PFSK-1 (cell line): Measurements from ENCODE around the gene BICD2.

ENCODE experiments used
- FOXP2 ChIP-seq: optimal IDR thresholded peaks from 2 replicates; pipeline ENCODE3; 2011; ENCODE audit warnings: borderline replicate concordance, control low read depth, inconsistent platforms; ENCODE audit not compliant: insufficient read depth; ENCODE audit errors: extremely low read length, extremely low read depth
- POLR2AphosphoS5 ChIP-seq: IDR thresholded peaks from 2 replicates; pipeline ENCODE4 v1.6.1; 2012; ENCODE audit warnings: low read depth, mild to moderate bottlenecking, control low read depth, low read length, moderate library complexity
- SIN3A ChIP-seq: IDR thresholded peaks from 2 replicates; pipeline ENCODE4 v1.6.1; 2012; ENCODE audit warnings: mild to moderate bottlenecking, low read length, moderate library complexity, borderline replicate concordance; ENCODE audit not compliant: insufficient read depth
- TAF1 ChIP-seq: IDR thresholded peaks from 2 replicates; pipeline ENCODE4 v1.6.1; 2012; ENCODE audit warnings: low read length, control low read depth, borderline replicate concordance; ENCODE audit not compliant: insufficient read depth
- TF ChIP-seq, protein P1 (sequence below), 2 experiments: IDR thresholded peaks; 2 replicates each; pipeline versions ENCODE4 v1.6.1 to v1.8.0; 2011 to 2012; ENCODE audit warnings: low read depth in 2 of 2, low read length in 2 of 2, control low read depth in 1 of 2, inconsistent platforms in 1 of 2, mild to moderate bottlenecking in 1 of 2, moderate library complexity in 1 of 2; ENCODE audit not compliant: insufficient read depth in 1 of 2

Gene BICD2

DNA sequence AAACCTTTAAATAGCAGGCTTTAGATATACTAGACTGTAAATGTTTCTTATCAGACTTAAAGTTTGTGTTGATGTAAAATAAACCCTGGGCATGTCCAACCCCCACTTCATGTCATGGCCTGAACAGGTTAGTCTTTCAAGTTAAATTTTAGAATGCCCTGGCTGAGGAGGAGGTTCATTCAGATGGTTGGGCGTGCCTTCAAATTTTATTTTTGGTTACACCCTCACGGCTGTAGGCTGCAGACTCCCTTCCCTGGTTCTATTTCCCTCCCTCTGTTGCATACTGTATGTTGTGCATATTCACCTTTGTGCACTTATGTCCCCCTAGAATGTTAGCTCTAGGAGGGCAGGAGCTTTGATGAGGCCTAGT lies 5.3 kb upstream of the BICD2 start:
- TF ChIP-seq POLR2AphosphoS5 (no peak), FOXP2 (no peak), TAF1 (no peak), SIN3A (no peak)
- TF ChIP-seq, protein P1, sequence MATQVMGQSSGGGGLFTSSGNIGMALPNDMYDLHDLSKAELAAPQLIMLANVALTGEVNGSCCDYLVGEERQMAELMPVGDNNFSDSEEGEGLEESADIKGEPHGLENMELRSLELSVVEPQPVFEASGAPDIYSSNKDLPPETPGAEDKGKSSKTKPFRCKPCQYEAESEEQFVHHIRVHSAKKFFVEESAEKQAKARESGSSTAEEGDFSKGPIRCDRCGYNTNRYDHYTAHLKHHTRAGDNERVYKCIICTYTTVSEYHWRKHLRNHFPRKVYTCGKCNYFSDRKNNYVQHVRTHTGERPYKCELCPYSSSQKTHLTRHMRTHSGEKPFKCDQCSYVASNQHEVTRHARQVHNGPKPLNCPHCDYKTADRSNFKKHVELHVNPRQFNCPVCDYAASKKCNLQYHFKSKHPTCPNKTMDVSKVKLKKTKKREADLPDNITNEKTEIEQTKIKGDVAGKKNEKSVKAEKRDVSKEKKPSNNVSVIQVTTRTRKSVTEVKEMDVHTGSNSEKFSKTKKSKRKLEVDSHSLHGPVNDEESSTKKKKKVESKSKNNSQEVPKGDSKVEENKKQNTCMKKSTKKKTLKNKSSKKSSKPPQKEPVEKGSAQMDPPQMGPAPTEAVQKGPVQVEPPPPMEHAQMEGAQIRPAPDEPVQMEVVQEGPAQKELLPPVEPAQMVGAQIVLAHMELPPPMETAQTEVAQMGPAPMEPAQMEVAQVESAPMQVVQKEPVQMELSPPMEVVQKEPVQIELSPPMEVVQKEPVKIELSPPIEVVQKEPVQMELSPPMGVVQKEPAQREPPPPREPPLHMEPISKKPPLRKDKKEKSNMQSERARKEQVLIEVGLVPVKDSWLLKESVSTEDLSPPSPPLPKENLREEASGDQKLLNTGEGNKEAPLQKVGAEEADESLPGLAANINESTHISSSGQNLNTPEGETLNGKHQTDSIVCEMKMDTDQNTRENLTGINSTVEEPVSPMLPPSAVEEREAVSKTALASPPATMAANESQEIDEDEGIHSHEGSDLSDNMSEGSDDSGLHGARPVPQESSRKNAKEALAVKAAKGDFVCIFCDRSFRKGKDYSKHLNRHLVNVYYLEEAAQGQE (IDR thresholded peaks at IDR 0.05; ENCODE audit: insufficient read depth in 1 of 2, low read depth in 2 of 2, low read length in 2 of 2) = no peak

DNA sequence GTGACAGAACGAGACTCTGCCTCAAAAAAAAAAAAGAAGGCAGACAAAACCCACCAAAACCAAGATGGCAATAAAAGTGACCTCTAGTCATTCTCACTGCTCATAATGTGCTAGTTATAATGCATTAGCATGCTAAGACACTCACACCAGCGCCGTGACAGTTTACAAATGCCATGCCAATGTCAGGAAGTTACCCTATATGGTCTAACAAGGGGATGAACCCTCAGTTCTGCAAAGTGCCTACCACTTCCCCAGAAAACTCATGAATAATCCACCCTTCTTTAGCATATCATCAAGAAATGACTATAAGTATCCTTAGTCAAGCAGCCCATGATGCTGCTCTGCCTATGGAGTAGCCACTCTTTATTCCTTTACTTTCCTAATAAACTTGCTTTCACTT lies 4.7 kb upstream of the BICD2 start:
- no peak for TF ChIP-seq TAF1
- TF ChIP-seq, protein P1 (IDR thresholded peaks at IDR 0.05; ENCODE audit: insufficient read depth in 1 of 2, low read depth in 2 of 2, low read length in 2 of 2) = no peak
- TF ChIP-seq FOXP2 = no peak
- TF ChIP-seq POLR2AphosphoS5 = no peak
- no peak for TF ChIP-seq SIN3A

DNA sequence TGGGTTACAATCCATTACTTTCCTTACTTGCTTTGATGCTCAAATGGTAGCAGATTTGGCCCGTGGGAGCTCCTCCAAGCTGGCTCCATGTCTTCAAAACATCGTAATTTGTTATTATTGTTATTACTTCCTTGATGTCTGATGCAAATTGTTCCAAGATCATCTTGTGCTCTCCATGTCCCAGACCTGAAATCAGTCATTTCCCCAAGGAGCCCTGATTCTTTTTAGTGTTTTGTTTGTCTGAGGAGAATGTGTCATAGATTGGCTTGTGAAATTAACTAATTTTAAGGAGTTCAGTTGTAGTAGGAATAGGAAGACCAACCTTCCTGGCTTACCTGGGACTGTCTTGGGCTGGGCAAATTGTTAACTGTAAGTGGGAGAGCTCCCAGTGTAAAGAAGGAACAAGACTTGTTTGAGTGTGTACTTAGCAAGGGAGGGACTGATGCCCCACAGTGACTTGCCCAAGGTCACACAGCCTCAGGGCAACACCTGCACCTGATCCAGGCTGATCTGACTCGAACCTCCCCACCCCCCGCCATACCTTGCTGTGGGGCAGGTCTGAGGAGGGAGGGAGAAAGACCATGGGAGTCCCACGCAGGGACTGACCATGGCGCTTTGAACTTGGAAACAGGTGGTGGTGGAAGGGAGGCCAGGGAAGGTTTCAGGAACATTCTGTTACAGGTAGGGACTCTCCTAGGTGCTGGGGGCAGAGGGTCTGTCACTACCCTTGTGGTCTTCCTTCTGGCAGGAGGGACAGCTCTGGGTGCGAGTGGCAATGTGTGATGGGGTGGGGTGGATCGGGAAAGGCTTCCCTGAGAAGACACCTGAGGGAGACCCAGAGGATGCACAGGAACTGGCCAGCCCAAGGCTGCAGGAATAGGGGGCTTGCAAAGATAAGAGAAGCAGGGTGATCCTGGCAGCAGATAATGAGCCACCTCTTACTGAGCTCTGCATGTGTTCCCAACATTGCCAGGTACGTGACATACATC lies 2.7 kb upstream of the BICD2 start:
- TF ChIP-seq FOXP2 = no peak

DNA sequence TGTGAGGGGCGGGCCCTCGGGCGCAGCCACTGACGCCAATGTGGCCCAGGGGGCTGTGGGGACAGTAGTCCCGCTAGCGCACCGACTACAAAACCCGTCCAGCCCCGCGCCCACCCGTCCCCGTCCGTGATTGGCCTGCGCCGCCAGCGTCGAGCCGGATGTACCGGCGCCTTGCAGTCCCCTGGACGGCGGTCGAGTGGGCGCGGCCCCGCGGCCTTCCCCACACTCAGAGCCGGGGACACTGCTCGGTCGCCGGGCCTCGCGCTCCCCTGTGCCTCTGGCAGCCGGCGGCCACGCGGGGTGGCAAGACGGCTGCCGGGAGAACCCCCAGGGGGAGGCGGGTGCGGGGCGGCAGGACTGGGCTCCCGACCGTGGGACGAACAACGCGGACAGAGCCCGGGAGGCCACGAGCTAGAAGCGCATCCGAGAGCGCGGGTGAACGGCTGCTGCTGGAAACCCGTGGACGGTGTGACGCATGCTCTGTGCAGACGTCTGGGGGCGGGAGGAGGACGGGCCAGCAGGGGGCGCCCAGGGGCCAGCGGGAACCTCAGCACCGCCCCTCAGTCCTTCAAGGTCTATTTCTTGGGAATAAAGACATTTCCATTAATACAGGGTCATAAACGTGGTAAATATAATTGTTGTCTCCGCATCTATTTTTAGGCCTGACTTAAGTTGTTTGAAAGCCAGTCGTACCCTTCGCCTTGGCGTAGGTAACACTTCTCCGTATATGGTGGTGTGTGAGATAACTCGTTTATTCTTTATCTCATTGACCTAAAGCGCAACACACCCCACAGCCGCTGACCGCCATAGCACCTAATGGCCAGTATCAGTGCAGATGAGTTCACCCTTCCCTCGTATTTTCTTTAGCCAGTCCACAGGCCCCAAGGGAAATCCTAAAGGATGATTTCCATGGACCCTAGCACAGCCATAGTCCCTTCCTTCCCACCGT lies 629 bp upstream of the BICD2 start:
- TF ChIP-seq POLR2AphosphoS5 = peak; percentile 72
- no peak for TF ChIP-seq SIN3A
- TF ChIP-seq, protein P1 (IDR thresholded peaks at IDR 0.05; ENCODE audit: insufficient read depth in 1 of 2, low read depth in 2 of 2, low read length in 2 of 2) = no peak
- TF ChIP-seq FOXP2 = no peak
- TF ChIP-seq TAF1 = no peak

DNA sequence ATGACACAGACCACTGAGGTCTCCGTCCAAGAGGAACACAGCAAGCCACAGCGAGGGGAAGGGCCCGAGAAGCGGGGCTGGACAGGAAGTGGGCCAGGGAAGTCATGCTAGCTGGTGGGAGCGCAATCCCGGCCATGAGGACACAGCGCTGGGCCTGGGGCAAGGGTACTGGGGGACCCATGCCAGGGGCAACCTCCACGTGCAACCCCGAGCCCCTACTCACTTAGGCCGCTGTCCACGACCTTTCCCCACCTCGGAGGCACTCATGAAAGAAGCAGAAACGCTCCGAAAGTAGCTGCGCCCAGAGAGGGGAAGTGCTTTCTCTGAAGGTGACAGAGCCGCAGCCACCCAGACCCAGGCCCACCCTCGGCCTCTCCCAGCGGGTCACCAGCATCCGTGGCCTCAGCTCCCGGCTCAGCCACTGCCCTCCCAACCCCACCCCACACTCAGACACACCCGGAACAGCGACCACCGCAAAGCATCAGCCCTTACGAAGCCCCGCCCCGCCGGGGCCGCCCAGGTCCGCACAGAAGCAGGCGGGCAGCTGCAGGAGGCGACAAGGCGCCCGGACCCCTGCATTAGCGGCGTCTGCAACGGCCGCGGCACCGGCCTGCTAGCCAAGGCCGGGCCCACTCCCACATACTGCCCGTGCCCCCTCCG lies 782 bp downstream of the BICD2 start:
- TF ChIP-seq POLR2AphosphoS5 = peak; percentile 25; the same call in 1 of the 2 replicates
- TF ChIP-seq TAF1 = no peak
